HG03039 (cell line): ENCODE results near the gene CCDC59.
"Not testable (repeated sequence)": the region's sequence is repeated elsewhere in the genome, so short reads cannot be mapped to it uniquely, and the experiment has no call there.

Experiments
- ATAC-seq: cut with Tn5 transposase; IDR thresholded peaks from one replicate; pipeline ENCODE4 v1.9.1; 2021; ENCODE audit warnings: mild to moderate bottlenecking, moderate library complexity; ENCODE audit not compliant: unreplicated experiment

The CCDC59 gene

GRCh38 chr12:82358200-82359114, at the start of gene CCDC59, which contains the start of gene METTL25:
Gene CCDC59 (minus strand): TSS chr12:82358387. CDS start chr12:82358376, 11 bp downstream.
Gene METTL25 (plus strand): TSS chr12:82358529. CDS start chr12:82358566, 37 bp downstream.
- ATAC-seq = peak; percentile 95

- ATAC-seq = no peak
Measured at GRCh38 chr12:82407481-82407880, 49.3 kb upstream of the CCDC59 start.

GRCh38 chr12:82406651-82407050, 48.5 kb upstream of the CCDC59 start:
- no peak for ATAC-seq

- no peak for ATAC-seq
Measured at GRCh38 chr12:82400819-82401218, 42.6 kb upstream of the CCDC59 start.

- ATAC-seq = no peak
Measured at GRCh38 chr12:82398879-82399278, 40.7 kb upstream of the CCDC59 start.

GRCh38 chr12:82383930-82384552, 25.9 kb upstream of the CCDC59 start:
- ATAC-seq = no peak

- ATAC-seq = no peak
Measured at GRCh38 chr12:82378997-82379396, 20.8 kb upstream of the CCDC59 start.

GRCh38 chr12:82375201-82375600, 17.0 kb upstream of the CCDC59 start:
- ATAC-seq = no peak

GRCh38 chr12:82366197-82366596, 8.0 kb upstream of the CCDC59 start:
- ATAC-seq = no peak

- no peak for ATAC-seq
Measured at GRCh38 chr12:82363990-82364389, 5.8 kb upstream of the CCDC59 start.

GRCh38 chr12:82361461-82361915, 3.3 kb upstream of the CCDC59 start:
- ATAC-seq = no peak

- not testable (repeated sequence) for ATAC-seq
Measured at GRCh38 chr12:82360834-82361233, 2.6 kb upstream of the CCDC59 start.

- no peak for ATAC-seq
Measured at GRCh38 chr12:82359115-82359478, 910 bp upstream of the CCDC59 start.

GRCh38 chr12:82357845-82358199, 365 bp downstream of the CCDC59 start:
- no peak for ATAC-seq

GRCh38 chr12:82357340-82357739, 847 bp downstream of the CCDC59 start:
- no peak for ATAC-seq

- no peak for ATAC-seq
Measured at GRCh38 chr12:82351390-82351789, 6.8 kb downstream of the CCDC59 start.

GRCh38 chr12:82350161-82350560, 8.0 kb downstream of the CCDC59 start:
- no peak for ATAC-seq

- ATAC-seq = no peak
Measured at GRCh38 chr12:82329508-82329907, 28.7 kb downstream of the CCDC59 start.

GRCh38 chr12:82327861-82328260, 30.3 kb downstream of the CCDC59 start:
- no peak for ATAC-seq

- no peak for ATAC-seq
Measured at GRCh38 chr12:82326905-82327503, 31.2 kb downstream of the CCDC59 start.

- ATAC-seq = no peak
Measured at GRCh38 chr12:82325540-82326336, 32.4 kb downstream of the CCDC59 start.
